Measurements from ENCODE around the gene GALNT17.

DNA sequence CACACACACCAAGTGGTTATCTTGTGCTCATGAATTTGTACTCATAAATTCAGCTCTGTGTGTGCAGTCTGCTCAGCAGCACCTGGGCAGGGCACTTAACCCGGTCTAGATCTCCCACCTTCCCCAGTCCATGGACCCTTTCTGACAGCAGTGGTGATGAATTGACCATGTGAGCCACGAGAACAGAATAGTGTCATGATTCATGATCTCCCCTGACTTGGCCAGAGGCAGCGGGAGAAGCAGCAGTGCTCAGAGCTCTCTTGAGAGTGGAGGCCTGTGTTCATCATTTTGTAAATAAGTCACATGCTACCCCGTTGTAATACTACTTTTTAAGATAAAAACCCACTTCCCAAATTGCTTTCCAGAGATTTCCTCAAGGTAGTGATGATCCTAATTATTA, 74.2 kb downstream of the GALNT17 start:
- TF ChIP-seq, protein P1, sequence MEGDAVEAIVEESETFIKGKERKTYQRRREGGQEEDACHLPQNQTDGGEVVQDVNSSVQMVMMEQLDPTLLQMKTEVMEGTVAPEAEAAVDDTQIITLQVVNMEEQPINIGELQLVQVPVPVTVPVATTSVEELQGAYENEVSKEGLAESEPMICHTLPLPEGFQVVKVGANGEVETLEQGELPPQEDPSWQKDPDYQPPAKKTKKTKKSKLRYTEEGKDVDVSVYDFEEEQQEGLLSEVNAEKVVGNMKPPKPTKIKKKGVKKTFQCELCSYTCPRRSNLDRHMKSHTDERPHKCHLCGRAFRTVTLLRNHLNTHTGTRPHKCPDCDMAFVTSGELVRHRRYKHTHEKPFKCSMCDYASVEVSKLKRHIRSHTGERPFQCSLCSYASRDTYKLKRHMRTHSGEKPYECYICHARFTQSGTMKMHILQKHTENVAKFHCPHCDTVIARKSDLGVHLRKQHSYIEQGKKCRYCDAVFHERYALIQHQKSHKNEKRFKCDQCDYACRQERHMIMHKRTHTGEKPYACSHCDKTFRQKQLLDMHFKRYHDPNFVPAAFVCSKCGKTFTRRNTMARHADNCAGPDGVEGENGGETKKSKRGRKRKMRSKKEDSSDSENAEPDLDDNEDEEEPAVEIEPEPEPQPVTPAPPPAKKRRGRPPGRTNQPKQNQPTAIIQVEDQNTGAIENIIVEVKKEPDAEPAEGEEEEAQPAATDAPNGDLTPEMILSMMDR (IDR thresholded peaks at IDR 0.05; ENCODE audit: poor library complexity, severe bottlenecking), result no peak
- no peak for TF ChIP-seq POLR2AphosphoS5 (IDR thresholded peaks at IDR 0.05)

Data from neural cell (in vitro differentiated cells).